Inferior parietal cortex (tissue), 1 donor: ENCODE results near the gene RBM47.
"Not testable (repeated sequence)": the region's sequence is repeated elsewhere in the genome, so short reads cannot be mapped to it uniquely, and the experiment has no call there.

ENCODE experiments used
- DNase-seq: peaks from one replicate; pipeline ENCODE4 v3.0.0-alpha.2; 2016; ENCODE audit errors: extremely low spot score

The RBM47 gene

DNA sequence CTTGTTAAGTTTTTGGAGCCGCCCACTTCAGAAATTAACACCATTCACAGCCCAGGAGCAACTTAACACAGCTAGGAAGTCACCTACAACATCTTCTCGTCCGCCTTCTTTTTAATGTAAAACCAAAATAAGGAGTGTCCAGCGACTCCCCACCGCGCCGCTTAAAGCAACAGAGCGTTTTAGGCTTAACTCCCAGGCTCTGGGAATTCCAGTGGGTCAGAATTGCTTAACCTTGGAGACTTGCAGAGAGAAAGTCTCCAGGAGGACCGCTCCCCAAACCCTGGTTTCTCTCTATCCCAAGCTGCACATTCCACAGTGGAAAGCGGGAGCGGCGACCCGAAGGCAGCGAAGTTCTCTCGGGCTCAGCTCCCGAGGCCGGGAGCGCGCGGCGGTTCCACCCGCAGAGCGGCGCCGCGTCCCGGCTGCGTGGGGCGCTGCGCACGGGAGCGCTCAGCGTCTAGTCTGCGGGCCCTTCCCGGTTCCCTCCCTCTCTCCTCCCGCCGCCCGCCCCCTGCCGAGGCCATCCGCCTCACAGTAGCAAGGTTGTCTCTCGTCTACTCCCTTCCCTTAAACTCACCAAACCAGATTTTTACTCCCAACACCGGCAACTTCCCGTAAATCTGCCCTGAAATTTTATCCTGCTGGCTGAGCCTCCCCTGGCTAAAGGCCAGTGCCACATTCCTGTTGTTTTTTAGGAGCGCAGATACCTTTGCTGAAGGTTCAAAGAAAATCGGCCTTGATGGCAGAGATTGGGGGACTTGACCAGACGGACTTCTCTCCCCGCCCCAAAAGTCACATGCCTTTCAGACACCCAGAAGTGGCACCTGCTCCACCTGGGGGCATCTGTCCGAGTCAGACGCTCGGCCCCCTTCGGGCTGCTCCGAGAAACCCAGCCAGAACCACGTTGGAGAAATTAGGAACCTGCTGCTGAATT is at the start of gene RBM47:
Gene RBM47, minus strand, starts transcription at position 464 of the 934 bp plus-strand sequence. CDS start 190,971 bp downstream, outside the sequence.
- DNase-seq, result no peak

DNA sequence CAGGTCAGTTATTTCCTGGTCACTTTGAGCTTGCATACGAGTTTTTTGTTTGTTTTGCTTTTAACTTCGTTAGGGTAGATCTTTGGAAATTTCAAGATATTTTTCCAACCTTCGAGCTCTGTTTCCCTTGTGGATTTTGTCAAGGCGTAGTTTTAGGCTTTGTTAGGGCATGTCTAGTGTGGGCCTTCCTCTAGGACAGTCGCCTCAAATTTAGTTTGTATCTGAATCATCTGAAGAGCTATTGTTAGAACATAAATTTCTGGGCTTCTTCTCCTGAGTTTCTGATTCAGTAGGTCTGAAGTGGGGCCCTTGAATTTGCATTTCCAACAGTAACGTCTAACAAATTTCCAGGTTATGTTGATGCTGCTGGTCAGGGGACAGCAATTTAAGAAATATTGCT is 48.8 kb upstream of the RBM47 start:
- DNase-seq, result no peak

- no peak for DNase-seq
These were observed 45.5 kb upstream of the RBM47 start for GRCh38 chr4:40675166-40675565.

- no peak for DNase-seq
These were observed 43.2 kb upstream of the RBM47 start for GRCh38 chr4:40672528-40673522.

DNA sequence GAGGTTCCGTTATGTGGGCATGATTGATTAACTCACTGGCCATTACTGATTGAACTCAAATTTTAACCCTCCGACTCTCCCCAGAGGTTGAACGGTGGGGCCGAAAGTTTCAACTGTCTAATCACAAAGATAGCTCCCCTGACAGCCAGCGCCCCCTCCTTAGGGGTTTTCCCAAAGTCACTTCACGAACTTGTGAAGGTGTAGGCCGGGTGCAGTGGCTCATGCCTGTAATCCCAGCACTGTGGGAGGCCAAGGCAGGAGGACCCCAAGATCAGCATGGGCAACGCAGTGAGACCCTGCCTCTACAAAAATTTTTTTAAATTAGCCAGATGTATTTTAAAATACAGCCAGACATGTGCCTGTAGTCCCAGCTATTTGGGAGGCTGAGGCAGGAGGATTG is 39.8 kb upstream of the RBM47 start:
- no peak for DNase-seq

GRCh38 chr4:40665842-40666241 is 36.2 kb upstream of the RBM47 start:
- DNase-seq, result no peak

DNA sequence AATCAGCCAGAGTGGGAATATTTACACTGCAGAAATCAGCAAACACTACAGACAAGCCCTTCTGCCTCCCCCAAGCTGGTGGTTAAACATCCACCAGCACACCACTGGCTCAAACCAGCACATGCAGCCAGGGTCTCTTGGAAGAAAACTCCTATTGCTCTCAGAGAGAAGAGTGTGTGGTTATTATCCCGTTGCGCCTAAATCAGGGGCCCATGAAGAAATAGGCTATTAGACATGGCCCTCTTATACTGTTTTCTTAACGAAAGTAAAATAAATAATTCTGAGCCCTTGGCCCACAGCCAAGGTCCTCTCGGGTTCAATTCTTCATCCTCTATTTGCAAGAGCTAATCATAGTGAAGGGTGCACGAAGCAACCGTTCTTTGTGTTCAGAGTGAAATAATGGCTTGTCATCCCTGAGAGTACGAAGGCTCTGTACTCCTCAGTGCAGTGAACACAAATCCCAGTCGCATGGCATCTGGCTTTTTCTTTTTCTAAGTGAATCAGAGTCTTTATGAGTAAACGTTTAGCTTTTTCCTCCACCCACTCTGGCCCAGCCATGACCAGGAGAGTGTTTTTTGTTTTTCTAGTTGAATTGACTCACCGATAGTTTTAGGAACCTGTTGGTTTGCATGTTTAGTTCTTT is 33.4 kb upstream of the RBM47 start:
- DNase-seq, result no peak

- DNase-seq, result no peak
These were observed 32.1 kb upstream of the RBM47 start for GRCh38 chr4:40661803-40662202.

DNA sequence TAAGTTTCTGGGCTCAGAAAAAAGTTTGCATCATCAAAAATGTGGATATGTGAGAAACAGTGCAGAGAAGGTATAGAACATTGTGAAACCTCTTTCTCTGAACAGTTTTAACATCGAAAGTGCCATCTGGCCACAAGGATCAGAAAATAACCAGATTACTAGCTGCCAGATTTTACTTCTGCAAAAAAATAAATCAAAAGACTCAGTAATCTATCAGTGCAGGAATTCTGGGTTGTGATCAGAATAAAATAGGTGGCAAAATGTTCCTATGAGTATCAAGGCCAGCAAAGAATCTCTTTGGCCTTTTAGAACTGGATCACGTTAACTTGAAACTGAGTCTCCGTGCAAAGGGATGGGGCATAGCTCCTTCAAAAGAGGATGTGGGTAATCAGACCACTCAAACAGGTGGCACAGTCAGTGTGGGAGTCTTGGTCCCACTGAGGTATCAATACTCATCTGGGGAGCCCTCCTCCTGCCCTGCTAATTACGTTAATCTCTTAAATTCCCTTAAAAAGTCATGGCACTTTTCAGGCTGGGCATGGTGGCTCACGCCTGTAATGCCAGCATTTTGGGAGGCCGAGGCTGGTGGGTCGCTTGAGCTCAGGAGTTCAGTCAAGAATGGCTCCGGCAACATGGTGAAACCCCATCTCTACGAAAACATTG is 26.7 kb upstream of the RBM47 start:
- DNase-seq, result no peak

DNA sequence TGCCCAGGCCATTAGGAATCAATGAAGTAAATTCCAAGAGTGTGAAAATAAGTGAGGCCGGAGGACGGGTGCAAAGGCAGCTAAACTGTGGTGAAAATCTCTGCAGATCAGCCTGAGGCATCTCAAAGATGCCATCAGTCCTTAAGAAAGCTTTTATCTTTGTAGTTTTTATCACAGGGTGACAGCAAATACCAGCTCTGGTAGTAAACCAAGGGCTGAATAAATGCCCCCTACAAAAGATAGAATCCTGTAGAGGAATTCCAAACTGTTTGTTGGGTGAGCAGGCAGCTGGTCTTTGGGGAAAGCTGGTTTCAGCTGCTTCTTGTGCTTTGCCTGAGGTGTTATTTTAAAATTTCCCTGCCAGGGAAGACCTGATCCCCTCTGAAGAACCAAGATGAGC is 21.6 kb upstream of the RBM47 start:
- no peak for DNase-seq

GRCh38 chr4:40649321-40649720 is 19.7 kb upstream of the RBM47 start:
- DNase-seq, result no peak

DNA sequence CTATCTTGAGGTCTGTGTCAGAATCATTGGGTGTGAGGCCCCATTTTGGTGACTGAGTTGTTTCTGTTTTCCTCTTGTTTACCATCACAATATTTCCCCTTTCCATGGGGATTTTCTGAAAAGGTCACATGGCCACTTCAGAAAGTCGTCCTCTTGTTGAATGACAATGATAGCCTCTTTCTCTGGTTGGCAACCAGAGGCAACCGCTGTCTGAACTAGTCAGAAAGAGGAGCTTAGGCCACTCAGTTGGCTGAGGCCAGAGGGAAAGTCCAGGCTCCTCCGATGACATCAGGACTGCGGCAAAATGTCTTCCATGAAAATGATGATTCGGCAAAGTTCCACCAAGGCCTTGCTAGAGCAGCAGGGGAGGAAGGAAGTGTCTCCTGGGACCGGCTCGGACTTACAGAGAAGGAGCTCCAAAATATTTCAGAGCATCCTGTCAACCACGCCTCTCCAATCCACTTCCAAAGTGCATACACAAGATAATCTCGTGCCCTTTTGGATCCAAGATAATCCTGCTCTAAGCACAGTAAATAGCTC is 19.1 kb upstream of the RBM47 start:
- no peak for DNase-seq

GRCh38 chr4:40648131-40648530 is 18.5 kb upstream of the RBM47 start:
- no peak for DNase-seq

GRCh38 chr4:40645586-40645985 is 15.9 kb upstream of the RBM47 start:
- no peak for DNase-seq

DNA sequence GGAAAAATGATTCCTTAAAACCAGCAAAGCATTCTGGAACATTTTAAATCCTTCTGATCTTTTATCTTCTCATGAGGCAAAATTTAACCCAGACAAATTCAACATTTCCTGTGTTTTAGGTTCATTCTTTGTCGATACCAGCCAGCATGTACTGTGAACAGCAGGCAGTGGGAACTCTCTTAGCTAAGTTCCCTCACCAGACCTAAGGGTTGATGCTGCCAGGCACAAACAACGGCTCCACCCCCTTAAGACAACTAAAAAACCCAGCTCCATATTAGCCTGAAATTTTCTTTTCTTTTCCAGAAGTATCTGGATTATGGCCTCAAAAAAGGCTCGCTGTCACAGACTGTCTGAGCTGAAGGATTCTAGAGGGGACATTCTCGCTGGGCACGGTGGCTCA is 2.4 kb upstream of the RBM47 start:
- no peak for DNase-seq

GRCh38 chr4:40630335-40631021 is 814 bp upstream of the RBM47 start:
- DNase-seq, result no peak

GRCh38 chr4:40628888-40629287 is 776 bp downstream of the RBM47 start:
- no peak for DNase-seq

DNA sequence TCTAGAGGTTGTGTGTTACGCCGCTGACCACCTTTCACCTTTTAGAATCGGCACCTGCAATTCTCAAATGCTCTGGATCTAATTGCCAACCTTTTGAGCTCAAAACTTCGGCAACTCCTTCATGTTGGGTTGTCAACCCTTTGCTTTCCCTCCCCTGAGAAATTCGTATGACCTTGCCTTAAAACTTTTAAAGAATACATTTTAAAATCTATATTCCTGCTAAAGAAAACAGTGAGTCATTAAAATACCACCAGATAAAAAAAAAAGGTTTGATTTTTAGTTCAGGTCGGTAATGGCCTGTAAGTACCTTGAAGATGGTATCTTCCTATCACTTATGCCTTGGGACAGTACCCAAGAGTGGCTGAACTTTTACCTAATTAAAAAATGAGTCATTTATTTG is 1.3 kb downstream of the RBM47 start:
- not testable (repeated sequence) for DNase-seq

DNA sequence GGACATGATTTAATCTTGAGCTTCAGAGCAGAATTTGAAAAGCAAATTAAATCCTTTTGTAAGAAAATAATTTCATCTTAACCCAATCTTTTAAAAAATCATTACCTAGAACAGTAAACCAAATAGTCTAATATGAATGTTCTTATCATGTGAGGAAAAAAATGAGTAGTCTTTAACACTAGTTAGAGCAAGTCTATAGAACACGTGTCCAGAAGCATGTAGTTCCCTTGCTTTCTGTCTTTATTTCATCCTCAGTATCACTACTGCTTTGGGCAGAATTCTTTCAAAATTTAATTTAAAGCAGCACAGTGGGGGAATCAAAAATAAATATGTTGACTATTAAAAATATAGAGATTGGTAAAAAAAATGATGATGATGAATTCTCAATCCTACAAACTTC is 2.1 kb downstream of the RBM47 start:
- DNase-seq, result no peak

- DNase-seq, result no peak
These were observed 3.3 kb downstream of the RBM47 start for GRCh38 chr4:40626183-40626990.
